GM19023 (cell line): ENCODE measurements around the gene USP4.
"Not testable (repeated sequence)": the region's sequence is repeated elsewhere in the genome, so short reads cannot be mapped to it uniquely, and the experiment has no call there.

Source experiments
- ATAC-seq: cut with Tn5 transposase; IDR thresholded peaks from one replicate; pipeline ENCODE4 v1.9.1; 2021; ENCODE audit warnings: mild to moderate bottlenecking, moderate library complexity; ENCODE audit not compliant: unreplicated experiment

Gene USP4, protein sequence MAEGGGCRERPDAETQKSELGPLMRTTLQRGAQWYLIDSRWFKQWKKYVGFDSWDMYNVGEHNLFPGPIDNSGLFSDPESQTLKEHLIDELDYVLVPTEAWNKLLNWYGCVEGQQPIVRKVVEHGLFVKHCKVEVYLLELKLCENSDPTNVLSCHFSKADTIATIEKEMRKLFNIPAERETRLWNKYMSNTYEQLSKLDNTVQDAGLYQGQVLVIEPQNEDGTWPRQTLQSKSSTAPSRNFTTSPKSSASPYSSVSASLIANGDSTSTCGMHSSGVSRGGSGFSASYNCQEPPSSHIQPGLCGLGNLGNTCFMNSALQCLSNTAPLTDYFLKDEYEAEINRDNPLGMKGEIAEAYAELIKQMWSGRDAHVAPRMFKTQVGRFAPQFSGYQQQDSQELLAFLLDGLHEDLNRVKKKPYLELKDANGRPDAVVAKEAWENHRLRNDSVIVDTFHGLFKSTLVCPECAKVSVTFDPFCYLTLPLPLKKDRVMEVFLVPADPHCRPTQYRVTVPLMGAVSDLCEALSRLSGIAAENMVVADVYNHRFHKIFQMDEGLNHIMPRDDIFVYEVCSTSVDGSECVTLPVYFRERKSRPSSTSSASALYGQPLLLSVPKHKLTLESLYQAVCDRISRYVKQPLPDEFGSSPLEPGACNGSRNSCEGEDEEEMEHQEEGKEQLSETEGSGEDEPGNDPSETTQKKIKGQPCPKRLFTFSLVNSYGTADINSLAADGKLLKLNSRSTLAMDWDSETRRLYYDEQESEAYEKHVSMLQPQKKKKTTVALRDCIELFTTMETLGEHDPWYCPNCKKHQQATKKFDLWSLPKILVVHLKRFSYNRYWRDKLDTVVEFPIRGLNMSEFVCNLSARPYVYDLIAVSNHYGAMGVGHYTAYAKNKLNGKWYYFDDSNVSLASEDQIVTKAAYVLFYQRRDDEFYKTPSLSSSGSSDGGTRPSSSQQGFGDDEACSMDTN

DNA sequence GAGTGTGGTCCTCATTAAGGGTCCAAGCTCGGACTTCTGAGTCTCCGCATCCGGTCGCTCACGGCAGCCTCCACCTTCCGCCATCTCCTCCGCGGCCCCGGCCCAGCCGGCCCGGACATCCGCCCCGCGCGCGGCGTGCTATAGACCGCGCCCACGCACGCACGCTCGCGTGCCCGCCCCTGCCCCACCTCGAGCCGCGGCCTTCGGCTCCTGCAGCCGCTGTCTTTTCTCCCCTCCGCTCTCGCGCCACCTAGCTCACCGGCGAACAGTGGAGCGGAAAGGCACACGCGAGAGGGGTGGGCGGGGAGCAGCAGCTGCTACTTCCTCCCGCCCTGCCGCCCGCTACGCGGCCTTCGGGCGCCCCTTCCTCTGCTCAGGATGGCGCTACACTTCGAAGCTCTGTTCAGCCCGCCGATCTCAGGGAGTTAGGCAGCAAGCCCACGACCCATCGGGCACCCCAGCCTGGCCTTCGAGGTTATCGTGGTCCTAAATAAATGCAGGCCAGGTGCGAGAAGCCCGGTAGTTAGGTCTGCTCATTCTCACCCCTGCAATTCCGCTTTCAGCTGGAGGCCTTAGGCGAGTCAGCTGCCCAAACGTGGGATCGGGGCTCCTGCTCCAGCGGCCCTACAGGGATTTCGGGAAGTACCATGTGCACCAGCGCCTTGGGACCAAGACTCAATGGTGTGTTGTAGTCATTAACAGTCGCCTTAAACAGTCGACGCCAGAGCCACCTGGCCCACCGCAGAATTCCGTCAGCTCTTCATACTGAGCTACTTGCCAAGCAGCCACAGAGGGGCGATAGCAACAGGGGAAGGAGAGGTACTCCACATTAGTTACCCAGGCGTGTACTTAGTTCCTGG, at the start of gene USP4:
USP4 (minus strand) TSS at position 113 of the 860 bp plus-strand sequence; CDS start at position 84, 29 bp downstream.
- peak; percentile 84 for ATAC-seq

DNA sequence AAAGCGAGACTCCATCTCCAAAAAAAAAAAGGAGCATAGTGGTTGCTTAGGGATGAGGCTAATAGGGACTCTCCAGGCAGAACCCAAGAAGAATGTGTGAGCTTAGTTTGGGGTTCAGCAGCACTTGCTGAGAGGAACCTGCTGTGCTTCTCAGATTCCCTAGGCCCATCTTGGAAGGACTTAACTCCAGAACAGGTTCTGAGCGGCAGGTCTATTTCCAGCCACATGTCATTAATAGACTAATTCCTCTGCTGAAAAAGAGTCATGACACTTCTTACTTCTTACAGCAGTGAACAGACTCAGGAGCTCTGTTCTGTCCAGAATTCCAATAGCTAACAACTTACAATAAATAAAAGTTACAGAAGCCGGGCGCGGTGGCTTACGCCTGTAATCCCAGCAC, 49.4 kb upstream of the USP4 start:
- no peak for ATAC-seq

DNA sequence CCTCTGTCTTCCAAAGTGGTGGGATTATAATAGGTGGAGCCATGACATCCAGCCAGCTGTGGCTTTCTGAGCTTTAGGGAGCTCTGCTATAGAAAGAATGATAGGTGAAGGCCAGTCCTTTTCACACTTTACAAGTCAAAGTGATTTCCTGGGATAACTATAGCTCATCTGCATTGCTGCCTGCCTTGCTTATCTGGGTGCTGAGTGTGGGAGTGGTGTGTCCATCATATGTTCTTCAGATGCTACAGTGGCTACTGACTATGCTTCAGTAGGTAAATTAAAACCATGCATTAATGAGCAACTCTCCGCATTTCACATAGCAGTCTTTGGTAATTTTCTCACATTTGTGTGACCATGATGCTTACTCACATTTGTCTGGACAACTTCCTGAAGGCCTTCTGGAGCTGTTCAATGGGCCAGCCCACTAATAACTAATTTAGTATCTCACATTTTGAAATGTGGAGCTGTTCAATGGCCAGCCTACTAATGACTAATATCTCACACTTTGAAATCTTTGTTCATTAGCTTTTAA, 48.5 kb upstream of the USP4 start:
- ATAC-seq = no peak

DNA sequence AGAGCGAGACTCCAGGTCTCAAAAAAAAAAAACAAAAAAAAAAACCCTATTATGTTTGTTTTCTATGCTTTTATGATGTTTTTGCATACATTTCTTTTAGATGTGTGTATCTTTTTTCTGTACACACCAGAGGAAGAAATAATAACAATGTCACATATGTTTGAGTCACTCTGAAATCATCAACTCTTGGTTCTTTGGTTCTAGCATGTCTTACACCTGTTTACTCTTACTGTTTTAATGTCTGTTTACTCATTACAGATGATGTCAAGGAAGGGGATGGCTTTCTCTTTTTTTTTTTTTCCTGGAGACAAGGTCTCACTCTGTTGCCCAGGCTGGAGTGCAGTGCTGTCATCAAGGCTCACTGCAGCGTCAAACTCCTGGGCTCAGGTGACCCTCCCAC, 47.9 kb upstream of the USP4 start:
- ATAC-seq = no peak

DNA sequence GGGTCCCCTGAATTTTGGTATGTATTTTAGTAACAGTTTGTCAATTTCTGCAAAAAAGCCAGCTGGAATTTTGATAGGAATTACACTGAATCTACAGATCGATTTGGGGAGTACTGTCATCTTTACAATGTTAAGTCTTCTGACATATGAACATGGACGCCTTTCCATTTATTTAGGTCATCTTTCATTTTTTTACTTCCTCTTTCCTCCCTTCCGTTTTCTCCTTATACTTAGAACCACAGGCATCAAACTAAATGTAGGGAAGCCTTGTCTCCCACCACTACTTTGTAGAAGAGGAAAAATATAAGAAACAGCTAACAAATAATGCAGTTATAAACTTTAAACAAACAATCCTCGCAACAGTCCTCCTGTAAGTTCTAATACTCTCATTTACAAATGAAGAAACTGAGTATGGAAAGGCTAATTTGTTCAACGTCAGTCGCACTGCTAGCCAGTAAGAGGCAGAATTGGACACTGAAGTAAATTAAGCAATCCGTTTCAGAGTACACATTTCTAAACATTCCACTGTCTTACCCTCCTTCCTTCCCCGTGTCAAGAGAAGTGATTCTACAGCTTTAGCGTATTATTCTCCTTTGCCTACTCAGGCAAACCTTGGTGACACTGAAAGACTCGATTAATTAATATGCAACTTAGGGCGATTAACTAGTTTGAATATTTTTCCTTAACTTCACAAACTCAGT, 46.4 kb upstream of the USP4 start:
- no peak for ATAC-seq

DNA sequence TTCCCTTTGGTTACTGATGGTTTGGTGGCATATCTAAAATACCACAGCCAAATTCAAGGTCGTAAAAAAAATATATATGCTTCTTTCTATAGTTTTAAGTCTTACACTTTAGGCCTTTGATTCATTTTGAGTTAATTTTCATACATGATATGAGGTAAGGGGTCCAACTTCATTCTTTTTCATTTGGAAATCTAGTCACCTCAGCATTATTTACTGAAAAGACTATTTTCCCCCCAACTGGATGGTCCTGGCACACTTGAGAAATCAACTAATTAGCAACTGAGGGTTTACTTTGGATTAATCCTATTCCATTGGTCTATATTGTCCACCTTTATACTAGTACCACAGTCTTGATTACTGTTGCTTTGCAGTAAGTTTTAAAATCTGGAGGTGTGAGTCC, 45.8 kb upstream of the USP4 start:
- ATAC-seq = no peak

DNA sequence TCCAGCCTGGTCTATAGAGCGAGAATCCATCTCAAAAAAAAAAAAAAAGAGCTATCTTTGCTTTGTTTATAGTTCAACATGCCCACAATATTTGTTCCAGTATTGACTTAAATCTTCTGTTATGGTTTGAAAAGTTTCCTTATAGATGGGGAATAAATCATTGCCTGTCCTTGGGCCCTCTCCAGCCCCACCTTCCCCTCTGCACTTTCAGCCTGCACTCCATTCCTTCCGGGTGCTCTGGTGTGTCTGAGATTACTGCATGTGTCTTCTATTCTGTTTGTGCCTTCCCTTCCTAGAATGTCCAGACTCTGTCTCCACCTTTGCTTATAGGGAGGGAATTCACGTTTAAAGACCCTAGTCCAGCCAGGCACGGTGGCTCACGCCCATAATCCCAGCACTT, 43.5 kb upstream of the USP4 start:
- ATAC-seq = no peak

DNA sequence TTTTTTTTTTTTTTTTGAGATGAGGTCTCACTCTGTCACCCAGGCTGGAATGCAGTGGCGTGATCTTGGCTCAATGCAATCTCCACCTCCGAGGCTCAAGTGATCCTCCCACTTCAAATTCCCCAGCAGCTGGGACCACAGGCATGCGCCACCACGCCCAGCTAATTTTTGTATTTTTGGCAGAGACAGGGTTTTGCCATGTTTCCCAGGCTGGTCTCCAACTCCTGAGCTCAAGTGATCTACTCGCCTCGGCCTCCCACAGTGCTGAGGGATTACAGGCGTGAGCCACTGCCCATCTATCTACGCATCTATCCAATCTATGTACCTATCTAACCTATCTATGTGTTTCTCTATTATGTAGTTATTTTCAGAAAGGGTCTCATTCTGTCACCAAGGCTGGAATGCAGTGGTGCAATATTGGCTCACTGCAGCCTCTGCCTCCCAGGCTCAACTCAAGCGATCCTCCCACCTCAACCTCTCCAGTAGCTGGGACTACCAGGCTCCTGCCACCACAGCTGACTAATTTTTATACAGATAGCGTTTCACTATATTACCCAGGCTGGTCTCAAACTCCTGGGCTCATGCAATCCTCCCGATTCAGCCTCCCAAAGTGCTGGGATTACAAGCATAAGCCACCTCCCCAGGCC, 38.5 kb upstream of the USP4 start:
- ATAC-seq = no peak

DNA sequence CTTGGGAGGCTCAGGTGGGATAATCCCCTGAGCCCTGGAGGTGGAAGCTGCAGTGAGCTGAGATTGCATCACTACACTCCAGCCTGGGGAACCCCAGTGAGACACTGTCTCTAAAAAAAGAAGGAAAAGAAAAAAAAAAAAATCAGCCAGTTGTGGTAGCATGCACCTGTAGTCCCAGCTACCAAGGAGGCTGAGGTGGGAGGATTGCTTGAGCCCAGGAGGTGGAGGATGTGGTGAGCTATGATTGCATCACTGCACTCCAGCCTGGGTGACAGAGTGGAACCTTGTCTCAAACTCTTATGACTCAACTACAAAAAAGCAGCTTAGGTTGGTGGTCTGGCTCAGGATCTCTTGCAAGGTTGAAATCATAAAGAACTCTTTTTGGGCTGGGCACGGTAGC, 37.6 kb upstream of the USP4 start:
- ATAC-seq = no peak

DNA sequence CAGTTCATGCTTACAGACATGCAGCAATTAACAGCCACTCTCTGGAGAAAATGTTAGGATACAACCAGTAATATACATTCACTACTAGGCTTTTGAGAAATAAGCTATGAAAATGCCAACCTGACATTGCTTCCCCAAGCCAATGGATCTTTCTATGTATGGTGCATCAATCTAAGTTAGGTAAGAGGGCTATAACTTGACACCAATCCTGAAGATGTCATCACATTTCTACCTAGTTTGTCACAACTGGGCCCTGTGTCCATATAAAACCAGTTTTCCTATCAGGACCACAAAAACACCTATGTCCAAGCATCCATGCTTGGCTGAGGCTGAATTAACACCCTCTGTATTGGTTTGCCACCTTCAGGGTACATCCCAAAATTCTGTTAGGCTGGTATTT, 32.1 kb upstream of the USP4 start:
- ATAC-seq = no peak

DNA sequence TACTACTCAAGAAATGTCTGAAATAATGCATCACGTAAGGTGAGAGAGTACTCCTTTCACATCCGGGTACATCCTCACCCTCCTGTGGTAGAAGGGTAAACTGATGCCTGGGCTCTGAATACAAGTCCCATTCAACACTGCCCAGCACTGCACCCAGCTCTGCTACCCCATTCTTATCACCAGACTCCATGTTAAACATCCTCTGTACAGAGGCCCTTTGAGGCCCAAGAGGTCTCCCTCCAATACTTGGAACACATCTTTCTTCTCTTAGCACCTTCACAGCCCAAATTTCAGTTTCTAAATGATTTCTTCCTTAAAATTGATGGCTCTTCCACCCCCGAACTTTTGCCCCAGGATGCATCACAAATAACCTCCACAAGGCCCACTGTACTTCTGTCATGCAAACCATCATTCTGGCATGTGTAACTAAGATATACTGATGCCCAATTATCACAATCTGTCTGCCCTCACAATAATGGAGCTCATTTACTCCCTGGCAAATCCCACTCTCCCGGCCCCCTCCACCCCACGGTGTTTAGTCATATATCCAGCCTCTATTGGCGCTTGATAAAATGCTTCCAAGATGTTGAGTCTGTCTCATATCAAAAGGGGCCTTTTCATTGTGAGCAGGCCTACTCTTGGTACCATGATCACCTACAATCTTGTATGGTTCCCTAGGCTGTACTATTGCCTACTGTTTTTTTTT, 30.9 kb upstream of the USP4 start:
- no peak for ATAC-seq

DNA sequence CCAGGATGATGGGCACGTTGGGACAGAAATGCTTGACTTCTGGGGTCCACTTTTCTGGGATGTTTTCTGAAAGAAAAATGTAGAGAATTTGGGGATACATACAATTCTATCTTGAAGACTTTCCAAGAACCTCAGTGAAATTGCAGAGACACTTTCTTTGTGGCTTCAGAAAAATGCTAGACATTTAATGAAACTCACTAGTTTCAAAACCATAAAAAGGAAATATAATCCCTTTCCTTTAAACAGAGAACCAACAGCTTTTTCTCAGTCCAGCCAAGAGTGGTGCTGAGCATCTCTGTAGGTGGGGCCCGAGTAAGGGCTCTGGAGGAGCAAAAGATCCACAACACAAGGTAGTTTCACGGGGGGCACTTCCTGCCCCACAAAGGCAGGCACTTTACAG, 22.7 kb upstream of the USP4 start:
- no peak for ATAC-seq

DNA sequence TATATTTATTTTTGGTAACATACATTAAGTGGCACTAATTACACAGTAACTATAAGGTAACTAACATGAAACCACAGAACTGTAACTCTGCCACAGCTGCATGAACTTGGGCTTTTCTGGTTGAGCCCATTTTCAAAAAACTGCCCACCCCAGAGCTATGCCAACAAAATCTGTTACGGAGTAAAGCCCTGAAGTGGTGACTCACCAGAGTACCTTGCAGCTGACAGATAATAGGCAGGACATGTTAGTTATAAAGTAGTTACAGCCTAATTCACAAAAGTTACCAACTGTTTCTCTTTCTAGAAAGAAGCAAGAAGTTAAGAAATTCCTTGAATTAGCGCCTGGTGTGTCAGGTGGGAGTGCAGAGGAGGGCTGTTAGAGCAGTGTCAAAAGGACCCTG, 19.8 kb upstream of the USP4 start:
- ATAC-seq = no peak

DNA sequence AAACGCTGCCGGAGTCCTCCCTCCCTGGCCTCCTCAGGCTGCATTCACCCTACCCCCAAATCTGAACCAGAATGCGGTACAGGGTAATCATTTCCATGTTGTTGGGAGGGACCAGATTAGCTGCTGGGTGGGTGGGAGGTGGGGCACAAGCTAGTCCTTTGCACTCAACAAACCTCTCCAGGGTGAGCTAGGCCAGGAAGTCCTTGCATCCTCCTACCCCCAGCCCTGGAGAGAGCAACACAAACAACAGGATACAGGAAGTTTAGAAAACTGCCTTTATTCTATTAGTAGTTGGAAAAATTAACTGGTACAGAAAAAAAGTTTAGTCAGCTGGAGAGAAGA, 19.0 kb upstream of the USP4 start:
- ATAC-seq = peak; percentile 7

DNA sequence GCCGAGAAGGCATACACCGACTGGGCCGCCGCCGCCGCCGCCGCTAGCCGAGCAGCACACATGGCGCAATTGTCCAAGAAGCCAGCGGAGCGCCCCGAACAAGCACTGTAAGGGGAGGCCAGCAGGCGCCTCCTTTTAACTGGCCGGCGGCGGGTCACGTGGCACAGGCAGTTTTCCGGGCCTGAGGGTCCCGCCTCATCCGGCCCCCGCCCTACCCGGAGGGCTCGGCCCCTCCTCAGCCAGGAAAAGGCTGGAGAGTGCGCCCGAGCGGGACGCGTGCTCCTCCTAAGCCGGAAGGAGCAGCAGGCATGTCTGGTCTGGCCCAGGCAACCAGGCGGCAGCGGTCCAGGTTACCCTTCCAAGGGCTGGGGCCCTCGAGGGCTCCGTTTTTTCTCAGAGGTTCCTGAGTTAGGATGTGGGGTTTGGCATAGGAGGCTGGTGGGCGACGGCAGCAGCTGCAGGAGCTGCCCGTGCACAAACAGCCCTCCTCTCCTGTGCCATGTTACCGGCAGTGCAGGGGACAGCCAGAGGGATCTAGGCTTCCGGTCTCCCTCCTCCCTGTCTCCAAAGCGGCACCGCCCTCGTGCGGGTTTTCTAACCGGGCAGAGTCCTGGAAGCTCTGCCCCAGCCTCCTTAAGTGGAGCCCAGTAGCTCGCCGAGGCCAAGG, 18.5 kb upstream of the USP4 start, which contains the start of gene GPX1:
GPX1 (minus strand) TSS at position 137 of the 667 bp plus-strand sequence; CDS start at position 62, 75 bp downstream.
- peak; percentile 89 for ATAC-seq

DNA sequence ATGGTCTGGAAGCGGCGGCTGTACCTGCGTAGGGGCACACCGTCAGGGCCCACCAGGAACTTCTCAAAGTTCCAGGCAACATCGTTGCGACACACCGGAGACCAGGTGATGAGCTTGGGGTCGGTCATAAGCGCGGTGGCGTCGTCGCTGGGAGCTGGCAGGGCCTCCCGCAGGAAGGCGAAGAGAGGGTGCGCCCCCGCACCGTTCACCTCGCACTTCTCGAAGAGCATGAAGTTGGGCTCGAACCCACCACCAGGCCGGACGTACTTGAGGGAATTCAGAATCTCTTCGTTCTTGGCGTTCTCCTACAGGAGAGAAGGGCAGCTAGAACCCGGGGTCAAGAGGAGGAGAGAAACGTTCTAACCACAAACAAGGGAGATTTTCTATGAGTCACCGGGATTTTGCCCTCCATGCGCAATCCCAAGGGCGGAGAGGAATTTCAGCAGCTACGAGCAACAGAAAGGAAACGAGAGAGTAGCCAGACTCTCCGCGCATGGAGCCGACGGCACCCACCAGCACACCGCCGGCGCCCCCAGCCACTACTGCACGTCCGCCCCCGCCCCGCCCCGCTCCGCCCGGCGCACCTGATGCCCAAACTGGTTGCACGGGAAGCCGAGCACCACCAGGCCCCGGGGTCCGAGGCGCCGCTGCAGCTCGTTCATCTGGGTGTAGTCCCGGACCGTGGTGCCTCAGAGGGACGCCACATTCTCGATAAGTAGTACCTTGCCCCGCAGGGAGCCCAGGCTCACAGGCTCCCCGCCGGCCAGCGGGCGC, 17.8 kb upstream of the USP4 start:
- peak; percentile 37 for ATAC-seq

DNA sequence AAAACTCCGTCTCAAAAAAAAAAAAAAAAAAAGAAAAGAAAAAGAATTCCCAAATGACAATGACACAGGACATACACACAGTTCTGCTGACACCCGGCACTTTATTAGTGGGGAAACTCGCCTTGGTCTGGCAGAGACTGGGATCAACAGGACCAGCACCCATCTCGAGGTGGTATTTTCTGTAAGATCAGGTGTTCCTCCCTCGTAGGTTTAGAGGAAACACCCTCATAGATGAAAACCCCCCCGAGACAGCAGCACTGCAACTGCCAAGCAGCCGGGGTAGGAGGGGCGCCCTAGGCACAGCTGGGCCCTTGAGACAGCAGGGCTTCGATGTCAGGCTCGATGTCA, 17.2 kb upstream of the USP4 start:
- ATAC-seq = not testable (repeated sequence)
